IMR-90 (cell line): Measurements from ENCODE around the gene YJU2. TPM values are rescaled to one million over a fixed set of nuclear protein-coding genes. Genes with fewer than 3 reads are reported as not detected.

Source experiments
- ATAC-seq: fragments of 200-7000 bp; cut with Tn5 transposase; 2 replicates; pipeline ENCODE4 v1.9.1; 2020; ENCODE audit warnings: low read depth, mild to moderate bottlenecking, moderate library complexity
- BruUV-seq: library from RNA; stranded (reverse); fragments of 400-500 nt; replicated peaks from 2 replicates; lab custom pipeline; 2021; lab: Mats Ljungman, UMichigan
- CTCF ChIA-PET: fragments of 300-600 bp; formaldehyde crosslinking; extraction: SDS; loops from one replicate; lab custom pipeline; 2021; ENCODE audit warnings: antibody characterized with exemption; lab: Yijun Ruan, JAX
- POLR2A ChIA-PET: fragments of 300-600 bp; sonication (Branson Sonifier 250); formaldehyde crosslinking; loops from one replicate; lab custom pipeline; 2022; ENCODE audit warnings: antibody characterized with exemption; ENCODE audit not compliant: unreplicated experiment; lab: Charles Lee
- DNase-seq: peaks from one replicate; pipeline ENCODE4 v3.0.0; 2013
- H2AFZ ChIP-seq: replicated peaks from 2 replicates; pipeline ENCODE3; 2013; ENCODE audit warnings: low read length, mild to moderate bottlenecking; ENCODE audit not compliant: poor library complexity
- H2AK5ac ChIP-seq: 2 replicates; pipeline ENCODE4 v1.6.1; 2013; ENCODE audit warnings: low read depth, low read length, inconsistent platforms
- H2AK9ac ChIP-seq: replicated peaks from 2 replicates; pipeline ENCODE3; 2013; ENCODE audit warnings: mild to moderate bottlenecking, low read depth, low read length, moderate library complexity; ENCODE audit not compliant: poor library complexity
- H2BK120ac ChIP-seq: 2 replicates; pipeline ENCODE4 v1.6.1; 2013; ENCODE audit warnings: low read depth, low read length, inconsistent platforms
- H2BK15ac ChIP-seq: 3 replicates; pipeline ENCODE4 v1.6.1; 2013; ENCODE audit warnings: low read depth, low read length, inconsistent platforms
- H2BK20ac ChIP-seq: 2 replicates; pipeline ENCODE4 v1.6.1; 2013; ENCODE audit warnings: low read depth, mild to moderate bottlenecking, inconsistent platforms, low read length, moderate library complexity
- H2BK5ac ChIP-seq: 2 replicates; pipeline ENCODE4 v1.6.1; 2013; ENCODE audit warnings: mild to moderate bottlenecking, low read depth, low read length, inconsistent platforms; ENCODE audit not compliant: poor library complexity, severe bottlenecking
- H3K14ac ChIP-seq: replicated peaks from 2 replicates; pipeline ENCODE4 v1.6.1; 2013; ENCODE audit warnings: low read depth, low read length, inconsistent platforms
- H3K18ac ChIP-seq: 2 replicates; pipeline ENCODE4 v1.6.1; 2013; ENCODE audit warnings: low read depth, low read length, control low read depth
- H3K23ac ChIP-seq: 2 replicates; pipeline ENCODE4 v1.6.1; 2013; ENCODE audit warnings: low read depth, low read length, inconsistent platforms
- H3K27ac ChIP-seq: 2 replicates; pipeline ENCODE4 v1.5.1; 2013; ENCODE audit warnings: mild to moderate bottlenecking, control low read depth, low read length; ENCODE audit not compliant: insufficient read depth
- H3K27me3 ChIP-seq: 2 replicates; pipeline ENCODE4 v1.6.1; 2013; ENCODE audit warnings: low read length; ENCODE audit not compliant: control insufficient read depth, insufficient read depth
- H3K36me3 ChIP-seq: 2 replicates; pipeline ENCODE4 v1.6.1; 2013; ENCODE audit warnings: low read length, mixed read lengths; ENCODE audit not compliant: control insufficient read depth, insufficient read depth
- H3K4ac ChIP-seq: 2 replicates; pipeline ENCODE4 v1.6.1; 2013; ENCODE audit warnings: low read depth, low read length, inconsistent platforms
- H3K4me1 ChIP-seq: 2 replicates; pipeline ENCODE4 v1.6.1; 2013; ENCODE audit warnings: low read length, mixed read lengths; ENCODE audit not compliant: control insufficient read depth, insufficient read depth
- H3K4me2 ChIP-seq: 2 replicates; pipeline ENCODE4 v1.6.1; 2013; ENCODE audit warnings: low read depth, mild to moderate bottlenecking, control low read depth, low read length, moderate library complexity
- H3K4me3 ChIP-seq: 2 replicates; pipeline ENCODE4 v1.5.1; 2013; ENCODE audit warnings: low read depth, mild to moderate bottlenecking, control low read depth, low read length, moderate library complexity; ENCODE audit not compliant: insufficient read depth
- H3K56ac ChIP-seq: 2 replicates; pipeline ENCODE4 v1.6.1; 2013; ENCODE audit warnings: low read length, inconsistent platforms; ENCODE audit not compliant: insufficient read depth; ENCODE audit errors: extremely low read depth
- H3K79me1 ChIP-seq, 2 experiments: 2 replicates each; pipeline ENCODE4 v1.6.1; 2013; ENCODE audit warnings: low read length in 2 of 2, inconsistent platforms in 1 of 2, low read depth in 1 of 2
- H3K9ac ChIP-seq: 2 replicates; pipeline ENCODE4 v1.6.1; 2013; ENCODE audit warnings: low read depth, low read length, control low read depth
- H3K9me1 ChIP-seq: 2 replicates; pipeline ENCODE4 v1.6.1; 2013; ENCODE audit warnings: low read length, inconsistent platforms; ENCODE audit not compliant: insufficient read depth
- H3K9me3 ChIP-seq: 2 replicates; pipeline ENCODE4 v1.6.1; 2013; ENCODE audit warnings: low read length; ENCODE audit not compliant: control insufficient read depth, insufficient read depth
- H4K20me1 ChIP-seq: 2 replicates; pipeline ENCODE4 v1.6.1; 2013; ENCODE audit warnings: low read length, inconsistent platforms; ENCODE audit not compliant: insufficient read depth
- H4K5ac ChIP-seq: 2 replicates; pipeline ENCODE4 v1.6.1; 2013; ENCODE audit warnings: mild to moderate bottlenecking, low read depth, low read length, control low read depth
- H4K8ac ChIP-seq, 2 experiments: 2 replicates each; pipeline ENCODE4 v1.6.1; 2013; ENCODE audit warnings: low read depth in 2 of 2, low read length in 2 of 2, control low read depth in 1 of 2, inconsistent platforms in 1 of 2
- H4K91ac ChIP-seq: 2 replicates; pipeline ENCODE4 v1.6.1; 2013; ENCODE audit warnings: low read depth, low read length, inconsistent platforms; ENCODE audit not compliant: insufficient read depth
- FOS ChIP-seq: fragments of 150-350 bp; IDR thresholded peaks from 2 replicates; pipeline ENCODE4 v1.6.1; 2016; ENCODE audit warnings: low read depth, low read length
- MXI1 ChIP-seq: IDR thresholded peaks from 2 replicates; pipeline ENCODE4 v1.6.1; 2012; ENCODE audit warnings: low read depth, mild to moderate bottlenecking, low read length, moderate library complexity, borderline replicate concordance
- RAD21 ChIP-seq: IDR thresholded peaks from 2 replicates; pipeline ENCODE4 v1.6.1; 2012; ENCODE audit warnings: low read length, improper control_type of control experiment
- RCOR1 ChIP-seq: IDR thresholded peaks from 2 replicates; pipeline ENCODE4 v1.6.1; 2012; ENCODE audit warnings: mild to moderate bottlenecking, low read length, improper control_type of control experiment; ENCODE audit not compliant: insufficient replicate concordance
- USF2 ChIP-seq: fragments of 150-350 bp; IDR thresholded peaks from 2 replicates; pipeline ENCODE4 v1.6.1; 2017; ENCODE audit warnings: mild to moderate bottlenecking, antibody characterized with exemption, low read length, low read depth
- WGBS, 2 experiments: methylation state at CpG; one replicate each; pipeline versions ENCODE4 v1.1.5 to v1.1.7; 2013; ENCODE audit warnings: missing lambda C conversion rate in 2 of 2; ENCODE audit not compliant: insufficient read length in 1 of 2; ENCODE audit errors: extremely low coverage in 2 of 2; 5-methylcytosine and 5-hydroxymethylcytosine counted together
- dilution Hi-C: fragments of 300-500 bp; cut with HindIII; formaldehyde crosslinking; loops from one replicate; pipeline ENCODE4 v1.14.3; 2018; ENCODE audit warnings: low sequenced_read_pairs; ENCODE audit not compliant: unreplicated experiment
- in situ Hi-C: fragments of 300-500 bp; cut with MboI; formaldehyde crosslinking; loops from 3 replicates; pipeline ENCODE4 v1.14.3; 2019; ENCODE audit warnings: low sequenced_read_pairs, inconsistent platforms, mixed read lengths
- intact Hi-C: fragments of 100-400 bp; cut with micrococcal nuclease; formaldehyde crosslinking; loops from 2 replicates; pipeline ENCODE4 v1.10.0; 2022
- polyA plus RNA-seq, 3 experiments: library from polyadenylated mRNA; depleted of rRNA; stranded (reverse); fragments of >200 nt; gene quantifications; 2 replicates each; pipeline ENCODE4 v1.2.3, GENCODE V29; 2012; ENCODE audit warnings: low replicate concordance in 1 of 3
- total RNA-seq: library from RNA; depleted of rRNA; stranded (reverse); fragments of >200 nt; gene quantifications from 2 replicates; pipeline ENCODE4 v1.2.3, GENCODE V29; 2012

Gene YJU2
- total and polyA plus RNA-seq, 2 of the 4 experiments (the other 2 are of a cell fraction), result 15.6 to 18.9 TPM

GRCh38 chr19:4298810-4299550 is 52.1 kb downstream of the YJU2 start:
- no peak for ATAC-seq
- Histone ChIP-seq H2BK15ac (no peak overlapping the region), H2BK120ac (no peak overlapping the region), H3K23ac (no peak overlapping the region), H4K8ac (no peak overlapping the region), H3K27me3 (peaks cover 12% of the 10 kb centered on the region), H3K9me3 (no peaks in the 10 kb centered on the region), H3K4me2 (no peak overlapping the region), H4K91ac (no peak overlapping the region), H3K18ac (no peak overlapping the region), H2AFZ (no peak overlapping the region), H2AK9ac (no peak overlapping the region), H2BK5ac (no peak overlapping the region), H3K79me1 (no peaks in the 10 kb centered on the region), H2BK20ac (no peak overlapping the region), H3K14ac (no peak overlapping the region), H3K36me3 (no peaks in the 10 kb centered on the region), H2AK5ac (no peak overlapping the region), H3K4ac (no peak overlapping the region), H4K5ac (no peak overlapping the region), H3K56ac (no peak overlapping the region), H3K27ac (no peak overlapping the region), H4K20me1 (no peaks in the 10 kb centered on the region), H3K9me1 (peaks cover 3% of the 10 kb centered on the region; the same call in 1 of the 2 replicates), H3K9ac (no peak overlapping the region), H3K4me3 (no peak overlapping the region), H3K4me1 (peaks cover 3% of the 10 kb centered on the region; the same call in 1 of the 2 replicates)
- dilution Hi-C loops (no loop called here), in situ Hi-C loops (no loop called here), intact Hi-C loops (no loop called here)
- no TSS peak for BruUV-seq
- ChIA-PET POLR2A (no interaction called here), CTCF (no interaction called here)
- TF ChIP-seq MXI1 (no peak), RAD21 (no peak), RCOR1 (no peak), FOS (no peak), USF2 (no peak)
- DNase-seq, result no peak
- WGBS, 2 experiments, result 60% methylated on average over 1 of the region's 8 CpGs; no CpG with 5 or more reads in 1 of the 2 experiments
